WI38 (cell line): ENCODE results near the gene EZH2.

Experiments
- H3K4me3 ChIP-seq: 2 replicates; pipeline ENCODE4 v1.5.1; 2011; ENCODE audit warnings: low read depth, mild to moderate bottlenecking, control low read depth, low read length
- CTCF ChIP-seq: IDR thresholded peaks from 2 replicates; pipeline ENCODE4 v1.5.1; 2012; ENCODE audit warnings: low read depth, mild to moderate bottlenecking, control low read depth, low read length

EZH2 gene

DNA sequence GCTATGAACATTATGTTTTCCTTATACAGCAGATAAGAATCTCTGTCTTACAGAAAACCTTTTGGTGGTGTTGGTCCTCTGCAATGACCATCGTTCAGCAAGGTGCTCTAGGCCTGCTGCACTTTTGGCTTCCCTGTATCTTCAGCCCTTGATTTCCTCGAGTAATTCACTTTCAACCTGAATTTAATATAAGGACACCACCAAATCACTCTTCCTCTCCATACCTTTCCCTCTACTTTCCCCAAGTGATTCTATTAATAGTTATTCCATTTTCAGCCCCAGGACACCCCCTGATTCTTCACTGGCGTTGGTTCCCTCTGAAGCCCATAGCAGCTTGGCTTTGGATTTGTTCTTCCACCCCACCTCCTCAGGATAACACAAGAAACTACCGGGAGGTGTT lies 72.2 kb downstream of the EZH2 start:
- no peak overlapping the region for H3K4me3 ChIP-seq
- TF ChIP-seq CTCF, result no peak

- no peak overlapping the region for H3K4me3 ChIP-seq
- no peak for TF ChIP-seq CTCF
These were observed 74.2 kb downstream of the EZH2 start for GRCh38 chr7:148809856-148810255.

DNA sequence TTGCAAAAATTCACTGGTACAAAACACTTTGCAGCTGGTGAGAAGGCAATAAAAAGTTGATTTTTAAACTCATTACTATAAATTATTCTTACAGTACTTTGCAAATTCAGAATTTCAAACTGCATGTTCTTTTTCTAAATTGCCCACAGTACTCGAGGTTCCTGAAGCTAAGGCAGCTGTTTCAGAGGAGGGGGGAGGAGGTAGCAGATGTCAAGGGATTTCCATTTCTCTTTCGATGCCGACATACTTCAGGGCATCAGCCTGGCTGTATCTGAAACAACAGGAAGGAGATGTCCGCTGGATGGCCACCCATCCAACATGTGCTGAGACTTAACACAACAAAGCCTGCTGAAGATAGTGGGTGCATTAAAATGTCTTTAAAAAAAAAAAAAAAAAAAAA lies 76.7 kb downstream of the EZH2 start:
- TF ChIP-seq CTCF, result no peak
- H3K4me3 ChIP-seq, result no peak overlapping the region

GRCh38 chr7:148806187-148806586 lies 77.9 kb downstream of the EZH2 start:
- no peak for TF ChIP-seq CTCF
- no peak overlapping the region for H3K4me3 ChIP-seq

- no peak for TF ChIP-seq CTCF
These were observed 79.5 kb downstream of the EZH2 start for GRCh38 chr7:148804343-148805235.

DNA sequence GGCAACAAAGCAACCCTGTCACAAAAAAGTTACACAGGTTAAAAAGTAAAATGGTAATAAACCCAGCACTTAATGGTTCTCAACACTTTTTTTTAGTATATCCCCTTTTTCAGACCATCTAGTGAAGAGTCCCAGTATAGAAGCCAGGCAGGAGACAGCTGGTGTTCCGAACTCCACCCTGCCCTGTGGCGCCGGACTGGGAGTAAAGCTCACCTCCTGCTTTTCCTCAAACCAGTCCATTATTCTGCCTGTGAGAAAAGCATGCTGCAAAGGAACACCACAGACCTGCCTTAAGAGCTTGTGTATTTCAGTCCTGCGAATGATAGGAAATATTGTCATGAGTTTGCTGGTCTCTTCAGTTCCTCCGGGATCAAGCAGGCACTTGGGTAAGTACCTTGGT lies 81.0 kb downstream of the EZH2 start:
- H3K4me3 ChIP-seq, result no peak overlapping the region
- TF ChIP-seq CTCF, result no peak

More at GRCh38 chr7:148804343-148805235, 79.5 kb downstream of the EZH2 start:
- no peak overlapping the region for H3K4me3 ChIP-seq

DNA sequence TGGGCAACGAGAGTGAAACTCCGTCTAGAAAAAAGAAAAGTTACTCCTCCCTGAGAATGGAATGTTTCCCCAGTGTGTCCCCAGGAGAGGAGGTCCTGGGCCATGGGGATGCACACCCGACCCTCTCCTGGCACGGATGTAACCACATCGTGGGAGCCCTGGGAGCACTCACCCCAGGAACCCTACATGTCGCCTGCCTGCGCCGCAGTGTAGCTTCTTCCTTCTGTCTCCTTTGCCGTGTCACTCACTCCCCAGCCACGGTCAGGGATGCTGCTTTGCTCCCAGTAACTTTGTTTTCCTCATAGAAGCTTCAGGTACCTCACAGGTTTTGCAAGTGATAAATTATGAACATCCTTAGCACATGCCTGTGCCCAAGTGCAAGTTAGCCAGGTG lies 82.0 kb downstream of the EZH2 start:
- H3K4me3 ChIP-seq, result no peak overlapping the region
- TF ChIP-seq CTCF, result no peak
